SU-DHL-6 (cell line): ENCODE data around the gene RAMP3.

ENCODE experiments used
- EZH2phosphoT487 ChIP-seq: fragments of 200-600 bp; sonication (generic), shearing (Covaris generic); conservative IDR thresholded peaks from 2 replicates; pipeline ENCODE4 v1.6.1; 2018; ENCODE audit warnings: mild to moderate bottlenecking, antibody characterized with exemption, low read length, moderate library complexity, mixed read lengths
- TF ChIP-seq, protein P1 (sequence below): fragments of 200-600 bp; sonication (generic); IDR thresholded peaks from one replicate; pipeline ENCODE4 v1.5.1; 2017; ENCODE audit warnings: antibody characterized with exemption, mild to moderate bottlenecking, low read length, moderate library complexity; ENCODE audit not compliant: insufficient read depth, poor library complexity, severe bottlenecking

DNA sequence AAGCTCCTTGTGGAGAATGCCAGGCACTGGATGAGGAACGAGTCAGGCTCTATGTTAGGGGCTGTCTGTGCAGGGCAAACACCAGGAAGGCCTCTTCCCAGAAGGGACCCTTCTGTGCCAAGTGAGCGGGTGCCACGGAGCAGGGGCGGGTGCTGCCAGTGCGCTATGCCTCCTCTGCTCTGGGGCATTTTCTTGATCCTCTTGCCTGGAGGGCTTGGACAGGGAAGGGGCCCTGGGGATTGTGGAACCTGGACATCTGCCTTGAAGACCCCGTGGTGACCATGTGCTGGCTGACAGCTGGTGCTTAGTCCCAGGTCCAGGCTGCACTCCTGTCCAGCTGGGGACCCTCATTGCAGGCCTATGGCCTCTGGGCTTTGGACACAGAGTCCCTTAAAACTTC is 30.7 kb upstream of the RAMP3 start:
- TF ChIP-seq, protein P1, sequence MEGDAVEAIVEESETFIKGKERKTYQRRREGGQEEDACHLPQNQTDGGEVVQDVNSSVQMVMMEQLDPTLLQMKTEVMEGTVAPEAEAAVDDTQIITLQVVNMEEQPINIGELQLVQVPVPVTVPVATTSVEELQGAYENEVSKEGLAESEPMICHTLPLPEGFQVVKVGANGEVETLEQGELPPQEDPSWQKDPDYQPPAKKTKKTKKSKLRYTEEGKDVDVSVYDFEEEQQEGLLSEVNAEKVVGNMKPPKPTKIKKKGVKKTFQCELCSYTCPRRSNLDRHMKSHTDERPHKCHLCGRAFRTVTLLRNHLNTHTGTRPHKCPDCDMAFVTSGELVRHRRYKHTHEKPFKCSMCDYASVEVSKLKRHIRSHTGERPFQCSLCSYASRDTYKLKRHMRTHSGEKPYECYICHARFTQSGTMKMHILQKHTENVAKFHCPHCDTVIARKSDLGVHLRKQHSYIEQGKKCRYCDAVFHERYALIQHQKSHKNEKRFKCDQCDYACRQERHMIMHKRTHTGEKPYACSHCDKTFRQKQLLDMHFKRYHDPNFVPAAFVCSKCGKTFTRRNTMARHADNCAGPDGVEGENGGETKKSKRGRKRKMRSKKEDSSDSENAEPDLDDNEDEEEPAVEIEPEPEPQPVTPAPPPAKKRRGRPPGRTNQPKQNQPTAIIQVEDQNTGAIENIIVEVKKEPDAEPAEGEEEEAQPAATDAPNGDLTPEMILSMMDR = no peak
- no peak for TF ChIP-seq EZH2phosphoT487
